ENCODE data around the gene ZNF837. TPM values are rescaled to one million over a fixed set of nuclear protein-coding genes. Genes with fewer than 3 reads are reported as not detected.

Gene ZNF837
- total and polyA plus RNA-seq, 2 of the 13 experiments (the other 11 are each of a cell fraction or from before 2014, with no cell fraction given): 0.29 to 1.3 TPM

DNA sequence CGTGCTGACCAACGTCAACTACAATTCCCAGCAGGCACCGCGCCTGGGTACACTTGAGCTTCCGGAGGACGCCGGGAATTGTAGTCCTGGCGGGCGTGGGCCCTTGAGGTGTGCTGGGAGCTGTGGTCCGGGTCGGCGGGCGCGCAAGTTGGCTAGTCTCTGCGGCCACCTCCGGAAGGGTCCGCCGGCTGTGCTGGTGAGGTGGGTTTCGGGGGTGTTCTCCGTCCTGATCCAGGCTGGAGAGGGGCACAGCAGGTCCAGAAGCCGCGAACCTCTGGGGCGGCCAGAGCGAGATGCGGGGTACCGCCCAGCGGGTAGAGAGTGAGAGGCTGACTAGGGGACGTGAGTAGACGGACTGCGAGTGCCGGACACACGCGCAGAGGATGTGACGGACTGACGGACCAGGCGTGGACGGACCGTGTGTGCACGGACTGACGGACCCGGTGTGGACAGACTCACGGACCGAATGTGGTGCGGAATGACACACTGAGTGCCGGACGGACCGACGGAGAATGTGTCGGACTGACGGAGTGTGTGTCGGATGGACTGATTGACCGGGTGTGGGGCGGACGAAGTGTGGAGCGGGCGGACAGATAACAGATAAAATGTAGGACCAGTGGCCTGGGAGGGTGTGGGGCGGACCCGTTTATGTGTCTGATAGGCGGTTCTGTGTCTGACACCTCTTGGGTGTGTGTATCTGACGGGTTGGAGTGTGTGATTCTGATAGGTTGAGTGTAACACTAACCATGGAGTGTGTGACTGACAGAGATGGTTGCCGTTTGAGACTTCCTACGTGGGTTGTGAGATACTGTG is 53.7 kb downstream of the ZNF837 start, which contains the start of gene ZSCAN22 (continued):
- TF ChIP-seq, protein P1, sequence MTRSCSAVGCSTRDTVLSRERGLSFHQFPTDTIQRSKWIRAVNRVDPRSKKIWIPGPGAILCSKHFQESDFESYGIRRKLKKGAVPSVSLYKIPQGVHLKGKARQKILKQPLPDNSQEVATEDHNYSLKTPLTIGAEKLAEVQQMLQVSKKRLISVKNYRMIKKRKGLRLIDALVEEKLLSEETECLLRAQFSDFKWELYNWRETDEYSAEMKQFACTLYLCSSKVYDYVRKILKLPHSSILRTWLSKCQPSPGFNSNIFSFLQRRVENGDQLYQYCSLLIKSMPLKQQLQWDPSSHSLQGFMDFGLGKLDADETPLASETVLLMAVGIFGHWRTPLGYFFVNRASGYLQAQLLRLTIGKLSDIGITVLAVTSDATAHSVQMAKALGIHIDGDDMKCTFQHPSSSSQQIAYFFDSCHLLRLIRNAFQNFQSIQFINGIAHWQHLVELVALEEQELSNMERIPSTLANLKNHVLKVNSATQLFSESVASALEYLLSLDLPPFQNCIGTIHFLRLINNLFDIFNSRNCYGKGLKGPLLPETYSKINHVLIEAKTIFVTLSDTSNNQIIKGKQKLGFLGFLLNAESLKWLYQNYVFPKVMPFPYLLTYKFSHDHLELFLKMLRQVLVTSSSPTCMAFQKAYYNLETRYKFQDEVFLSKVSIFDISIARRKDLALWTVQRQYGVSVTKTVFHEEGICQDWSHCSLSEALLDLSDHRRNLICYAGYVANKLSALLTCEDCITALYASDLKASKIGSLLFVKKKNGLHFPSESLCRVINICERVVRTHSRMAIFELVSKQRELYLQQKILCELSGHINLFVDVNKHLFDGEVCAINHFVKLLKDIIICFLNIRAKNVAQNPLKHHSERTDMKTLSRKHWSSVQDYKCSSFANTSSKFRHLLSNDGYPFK (CRISPR knock-in tag; IDR thresholded peaks at IDR 0.05; ENCODE audit: borderline replicate concordance): peak; percentile 93; the same call in 1 of the 2 replicates
- peak; percentile 94; the same call in 1 of the 2 replicates for TF ChIP-seq CENPT (CRISPR knock-in tag; IDR thresholded peaks at IDR 0.05; ENCODE audit: low read depth)
- TF ChIP-seq EZH2 (conservative IDR thresholded peaks at IDR 0.05; ENCODE audit: low read depth, low read length): no peak
- no peak for TF ChIP-seq PTBP1 (IDR thresholded peaks at IDR 0.05; ENCODE audit: low read depth, low read length, poor library complexity, severe bottlenecking)
- TF ChIP-seq ZSCAN12 (CRISPR knock-in tag; IDR thresholded peaks at IDR 0.05): no peak
- TF ChIP-seq PREB (CRISPR knock-in tag; IDR thresholded peaks at IDR 0.05): no peak
- no peak for TF ChIP-seq SIX4 (CRISPR knock-in tag; IDR thresholded peaks at IDR 0.05)
- TF ChIP-seq SMAD1 (CRISPR knock-in tag; IDR thresholded peaks at IDR 0.05; ENCODE audit: borderline replicate concordance, low read depth): no peak
- TF ChIP-seq ZKSCAN1 (IDR thresholded peaks at IDR 0.05; ENCODE audit: low read length): peak; percentile 90
- TF ChIP-seq NR2C2 (CRISPR knock-in tag; IDR thresholded peaks at IDR 0.05; ENCODE audit: borderline replicate concordance): peak; percentile 94
- peak; percentile 87; the same call in 1 of the 2 replicates for TF ChIP-seq GTF3A (CRISPR knock-in tag; conservative IDR thresholded peaks at IDR 0.05)
- TF ChIP-seq IRF1 (CRISPR knock-in tag; IDR thresholded peaks at IDR 0.05; ENCODE audit: low read depth): no peak
- TF ChIP-seq ZNF547 (CRISPR knock-in tag; IDR thresholded peaks at IDR 0.05): peak; percentile 91
- TF ChIP-seq BCL6 (CRISPR knock-in tag; IDR thresholded peaks at IDR 0.05): peak; percentile 25; the same call in 1 of the 2 replicates
- peak; percentile 98 for TF ChIP-seq GABPB1 (CRISPR knock-in tag; IDR thresholded peaks at IDR 0.05)
- peak; percentile 95 for TF ChIP-seq MTF2 (CRISPR knock-in tag; IDR thresholded peaks at IDR 0.05; ENCODE audit: borderline replicate concordance)
- TF ChIP-seq, protein P2, sequence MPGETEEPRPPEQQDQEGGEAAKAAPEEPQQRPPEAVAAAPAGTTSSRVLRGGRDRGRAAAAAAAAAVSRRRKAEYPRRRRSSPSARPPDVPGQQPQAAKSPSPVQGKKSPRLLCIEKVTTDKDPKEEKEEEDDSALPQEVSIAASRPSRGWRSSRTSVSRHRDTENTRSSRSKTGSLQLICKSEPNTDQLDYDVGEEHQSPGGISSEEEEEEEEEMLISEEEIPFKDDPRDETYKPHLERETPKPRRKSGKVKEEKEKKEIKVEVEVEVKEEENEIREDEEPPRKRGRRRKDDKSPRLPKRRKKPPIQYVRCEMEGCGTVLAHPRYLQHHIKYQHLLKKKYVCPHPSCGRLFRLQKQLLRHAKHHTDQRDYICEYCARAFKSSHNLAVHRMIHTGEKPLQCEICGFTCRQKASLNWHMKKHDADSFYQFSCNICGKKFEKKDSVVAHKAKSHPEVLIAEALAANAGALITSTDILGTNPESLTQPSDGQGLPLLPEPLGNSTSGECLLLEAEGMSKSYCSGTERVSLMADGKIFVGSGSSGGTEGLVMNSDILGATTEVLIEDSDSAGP (CRISPR knock-in tag; IDR thresholded peaks at IDR 0.05; ENCODE audit: borderline replicate concordance): peak; percentile 95
- TF ChIP-seq, protein P3, sequence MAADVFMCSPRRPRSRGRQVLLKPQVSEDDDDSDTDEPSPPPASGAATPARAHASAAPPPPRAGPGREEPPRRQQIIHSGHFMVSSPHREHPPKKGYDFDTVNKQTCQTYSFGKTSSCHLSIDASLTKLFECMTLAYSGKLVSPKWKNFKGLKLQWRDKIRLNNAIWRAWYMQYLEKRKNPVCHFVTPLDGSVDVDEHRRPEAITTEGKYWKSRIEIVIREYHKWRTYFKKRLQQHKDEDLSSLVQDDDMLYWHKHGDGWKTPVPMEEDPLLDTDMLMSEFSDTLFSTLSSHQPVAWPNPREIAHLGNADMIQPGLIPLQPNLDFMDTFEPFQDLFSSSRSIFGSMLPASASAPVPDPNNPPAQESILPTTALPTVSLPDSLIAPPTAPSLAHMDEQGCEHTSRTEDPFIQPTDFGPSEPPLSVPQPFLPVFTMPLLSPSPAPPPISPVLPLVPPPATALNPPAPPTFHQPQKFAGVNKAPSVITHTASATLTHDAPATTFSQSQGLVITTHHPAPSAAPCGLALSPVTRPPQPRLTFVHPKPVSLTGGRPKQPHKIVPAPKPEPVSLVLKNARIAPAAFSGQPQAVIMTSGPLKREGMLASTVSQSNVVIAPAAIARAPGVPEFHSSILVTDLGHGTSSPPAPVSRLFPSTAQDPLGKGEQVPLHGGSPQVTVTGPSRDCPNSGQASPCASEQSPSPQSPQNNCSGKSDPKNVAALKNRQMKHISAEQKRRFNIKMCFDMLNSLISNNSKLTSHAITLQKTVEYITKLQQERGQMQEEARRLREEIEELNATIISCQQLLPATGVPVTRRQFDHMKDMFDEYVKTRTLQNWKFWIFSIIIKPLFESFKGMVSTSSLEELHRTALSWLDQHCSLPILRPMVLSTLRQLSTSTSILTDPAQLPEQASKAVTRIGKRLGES (CRISPR knock-in tag; IDR thresholded peaks at IDR 0.05; ENCODE audit: borderline replicate concordance): no peak
- peak; percentile 55; the same call in 1 of the 2 replicates for TF ChIP-seq ZNF773 (CRISPR knock-in tag; IDR thresholded peaks at IDR 0.05; ENCODE audit: borderline replicate concordance)
